Subcutaneous abdominal adipose tissue (tissue), 5 donors: ENCODE data around the gene TRIM26.
A peak's percentile ranks its signal among the peaks of the same experiment; 100 is the strongest.
"Not testable (repeated sequence)": the region's sequence is repeated elsewhere in the genome, so short reads cannot be mapped to it uniquely, and the experiment has no call there.

Experiments
- H3K27ac ChIP-seq: one replicate; pipeline ENCODE4 v1.7.0; 2013; ENCODE audit warnings: low read depth, mild to moderate bottlenecking, inconsistent platforms, low read length, moderate library complexity
- H3K27me3 ChIP-seq, 5 donors: one replicate each; pipeline ENCODE4 v1.7.0; 2013; ENCODE audit warnings: low read length in 5 of 5, inconsistent platforms in 1 of 5; ENCODE audit not compliant: control insufficient read depth in 5 of 5, insufficient read depth in 4 of 5
- H3K36me3 ChIP-seq, 5 donors: one replicate each; pipeline ENCODE4 v1.7.0; 2013; ENCODE audit warnings: low read length in 5 of 5; ENCODE audit not compliant: control insufficient read depth in 5 of 5, insufficient read depth in 5 of 5
- H3K4me1 ChIP-seq, 5 donors: one replicate each; pipeline ENCODE4 v1.7.0; 2013; ENCODE audit warnings: low read length in 5 of 5, mild to moderate bottlenecking in 3 of 5, moderate library complexity in 1 of 5; ENCODE audit not compliant: control insufficient read depth in 5 of 5, insufficient read depth in 5 of 5
- H3K4me3 ChIP-seq, 5 donors: one replicate each; pipeline ENCODE4 v1.7.0; 2013; ENCODE audit warnings: low read length in 5 of 5, low read depth in 1 of 5
- H3K9ac ChIP-seq, 5 donors: one replicate each; pipeline ENCODE4 v1.7.0; 2013; ENCODE audit warnings: low read length in 5 of 5, mild to moderate bottlenecking in 4 of 5, moderate library complexity in 3 of 5
- H3K9me3 ChIP-seq, 5 donors: one replicate each; pipeline ENCODE4 v1.7.0; 2013; ENCODE audit warnings: low read length in 5 of 5; ENCODE audit not compliant: control insufficient read depth in 5 of 5
- donor health status: healthy.
- donor health status: healthy.
- donor health status: healthy.
- donor health status: healthy.
- donor health status: healthy.

The TRIM26 gene, protein sequence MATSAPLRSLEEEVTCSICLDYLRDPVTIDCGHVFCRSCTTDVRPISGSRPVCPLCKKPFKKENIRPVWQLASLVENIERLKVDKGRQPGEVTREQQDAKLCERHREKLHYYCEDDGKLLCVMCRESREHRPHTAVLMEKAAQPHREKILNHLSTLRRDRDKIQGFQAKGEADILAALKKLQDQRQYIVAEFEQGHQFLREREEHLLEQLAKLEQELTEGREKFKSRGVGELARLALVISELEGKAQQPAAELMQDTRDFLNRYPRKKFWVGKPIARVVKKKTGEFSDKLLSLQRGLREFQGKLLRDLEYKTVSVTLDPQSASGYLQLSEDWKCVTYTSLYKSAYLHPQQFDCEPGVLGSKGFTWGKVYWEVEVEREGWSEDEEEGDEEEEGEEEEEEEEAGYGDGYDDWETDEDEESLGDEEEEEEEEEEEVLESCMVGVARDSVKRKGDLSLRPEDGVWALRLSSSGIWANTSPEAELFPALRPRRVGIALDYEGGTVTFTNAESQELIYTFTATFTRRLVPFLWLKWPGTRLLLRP

DNA sequence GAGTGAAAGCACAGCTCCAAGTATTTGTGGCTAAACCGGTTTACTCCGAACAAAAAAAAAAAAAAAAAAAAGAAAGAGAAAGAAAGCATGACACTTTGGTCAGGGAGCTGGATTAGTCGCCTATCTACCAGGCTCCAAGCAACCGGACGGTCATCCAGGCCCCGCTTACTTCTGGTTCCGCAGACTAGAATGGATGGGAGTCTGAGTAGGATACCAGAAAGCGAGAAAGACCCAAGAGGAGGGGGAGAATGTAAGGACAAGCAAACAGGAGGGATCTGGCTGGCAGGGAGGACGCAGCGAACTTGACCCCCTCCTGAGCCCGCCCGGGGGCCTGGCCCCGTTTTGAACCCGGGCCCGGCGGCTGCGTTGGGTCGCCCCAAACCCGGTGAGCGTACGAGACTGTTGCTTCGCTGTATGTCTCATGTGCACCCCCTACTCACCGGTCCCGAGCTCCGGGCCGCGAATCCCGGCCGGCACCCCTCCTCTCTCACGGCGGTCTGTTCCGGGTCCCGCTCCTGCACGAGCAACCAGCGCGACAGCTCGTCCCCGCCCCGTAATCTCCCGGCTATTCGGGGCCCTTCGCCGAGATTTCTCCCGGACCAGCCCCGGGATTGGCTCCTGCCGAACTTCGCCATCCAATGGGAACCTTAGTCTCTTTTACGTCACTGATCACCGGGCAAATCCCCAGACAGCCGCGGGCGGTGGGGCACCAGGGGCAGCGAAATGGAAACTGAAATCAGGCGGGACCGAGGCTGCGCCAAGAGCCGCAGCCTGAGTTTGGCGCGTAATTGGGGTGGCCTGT lies at the start of gene TRIM26:
Gene TRIM26 (minus strand): TSS at position 542 of the 802 bp plus-strand sequence. CDS start 14,303 bp downstream, outside the sequence.
- Histone ChIP-seq H3K27me3 (no peaks in the 10 kb centered on the region), H3K9ac (peak within 1 kb of the TSS; percentile 78 to 99 (median 95)), H3K27ac (peak within 1 kb of the TSS; percentile 99), H3K9me3 (no peaks in the 10 kb centered on the region), H3K36me3 (peaks cover 0 to 3% (median 0%) of the 10 kb centered on the region in 5 donors), H3K4me1 (peaks cover 8 to 39% (median 37%) of the 10 kb centered on the region in 5 donors), H3K4me3 (peak within 1 kb of the TSS; percentile 90 to 99 (median 95))

GRCh38 chr6:30260036-30260504 lies 46.9 kb upstream of the TRIM26 start:
- no peak overlapping the region for H3K27ac ChIP-seq
- peaks cover 0 to 2% (median 0%) of the 10 kb centered on the region in 5 donors for H3K27me3 ChIP-seq
- no peaks in the 10 kb centered on the region for H3K9me3 ChIP-seq
- H3K4me1 ChIP-seq: peaks cover 0 to 14% (median 13%) of the 10 kb centered on the region in 5 donors
- H3K9ac ChIP-seq: peak overlapping the region in 4 of 5 donors; percentile 72 to 84 (median 79)
- H3K36me3 ChIP-seq: no peaks in the 10 kb centered on the region
- peak overlapping the region; percentile 35 to 86 (median 81) for H3K4me3 ChIP-seq

DNA sequence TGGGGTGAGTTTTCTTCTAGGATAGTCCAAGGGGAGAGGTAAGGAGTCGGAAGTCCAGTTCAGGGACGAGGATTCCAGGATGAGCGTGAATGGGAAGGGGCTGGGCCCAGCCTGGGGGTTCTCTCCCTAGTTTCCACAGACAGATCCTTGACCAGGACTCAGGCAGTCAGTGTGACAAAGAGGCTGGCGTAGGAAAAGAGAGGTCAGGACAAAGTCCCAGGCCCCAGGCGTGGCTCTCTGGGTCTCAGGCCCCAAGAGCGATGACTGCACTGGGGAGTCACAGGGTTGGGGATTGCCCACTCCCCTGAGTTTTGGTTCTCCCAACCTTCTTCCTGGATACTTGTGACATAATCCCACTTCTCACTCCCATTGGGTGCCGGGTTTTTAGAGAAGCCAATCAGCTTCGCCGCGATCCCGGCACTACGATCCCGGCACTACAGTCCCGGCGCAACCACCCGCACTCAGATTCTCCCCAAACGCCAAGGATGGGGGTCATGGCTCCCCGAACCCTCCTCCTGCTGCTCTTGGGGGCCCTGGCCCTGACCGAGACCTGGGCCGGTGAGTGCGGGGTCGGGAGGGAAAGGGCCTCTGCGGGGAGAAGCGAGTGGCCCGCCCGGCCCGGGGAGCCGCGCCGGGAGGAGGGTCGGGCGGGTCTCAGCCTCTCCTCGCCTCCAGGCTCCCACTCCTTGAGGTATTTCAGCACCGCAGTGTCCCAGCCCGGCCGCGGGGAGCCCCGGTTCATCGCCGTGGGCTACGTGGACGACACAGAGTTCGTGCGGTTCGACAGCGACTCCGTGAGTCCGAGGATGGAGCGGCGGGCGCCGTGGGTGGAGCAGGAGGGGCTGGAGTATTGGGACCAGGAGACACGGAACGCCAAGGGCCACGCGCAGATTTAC lies 46.2 kb upstream of the TRIM26 start:
- H3K27ac ChIP-seq: peak overlapping the region; percentile 76

DNA sequence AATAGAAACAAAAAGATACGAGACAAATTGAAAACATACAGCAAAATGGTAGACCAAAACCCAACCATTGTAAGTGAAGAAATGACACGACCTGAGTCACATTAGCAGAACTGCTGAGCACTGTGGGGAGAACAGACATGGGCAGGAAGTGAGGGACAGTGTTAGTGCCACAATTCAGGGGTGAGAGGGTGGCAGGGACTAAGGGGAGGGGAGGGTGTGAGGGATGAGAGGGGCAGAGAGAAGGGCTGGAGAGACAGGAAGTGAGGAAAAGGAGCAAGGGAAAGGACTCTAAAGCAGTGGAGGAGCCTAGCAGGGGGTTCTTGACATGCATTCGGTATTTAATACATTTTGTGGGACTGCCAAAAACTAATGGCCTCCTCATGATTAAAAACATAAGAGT lies 45.0 kb upstream of the TRIM26 start:
- H3K4me1 ChIP-seq: peaks cover 0 to 14% (median 13%) of the 10 kb centered on the region in 5 donors
- H3K36me3 ChIP-seq: no peaks in the 10 kb centered on the region
- H3K9ac ChIP-seq: no peak overlapping the region
- peaks cover 0 to 2% (median 0%) of the 10 kb centered on the region in 5 donors for H3K27me3 ChIP-seq
- no peaks in the 10 kb centered on the region for H3K9me3 ChIP-seq
- no peak overlapping the region for H3K4me3 ChIP-seq
- H3K27ac ChIP-seq: no peak overlapping the region

More for the DNA sequence above, 46.2 kb upstream of the TRIM26 start:
- peaks cover 0 to 14% (median 13%) of the 10 kb centered on the region in 5 donors for H3K4me1 ChIP-seq
- H3K27me3 ChIP-seq: peaks cover 0 to 2% (median 0%) of the 10 kb centered on the region in 5 donors
- H3K9me3 ChIP-seq: no peaks in the 10 kb centered on the region
- peak overlapping the region; percentile 62 to 86 (median 81) for H3K4me3 ChIP-seq
- H3K9ac ChIP-seq: peak overlapping the region in 4 of 5 donors; percentile 77 to 84 (median 80)
- no peaks in the 10 kb centered on the region for H3K36me3 ChIP-seq

GRCh38 chr6:30252417-30252816 lies 39.2 kb upstream of the TRIM26 start:
- H3K36me3 ChIP-seq, H3K4me3 ChIP-seq, H3K9me3 ChIP-seq, H3K4me1 ChIP-seq, H3K27ac ChIP-seq, H3K9ac ChIP-seq, H3K27me3 ChIP-seq: not testable (repeated sequence)

GRCh38 chr6:30244560-30244959 lies 31.4 kb upstream of the TRIM26 start:
- no peaks in the 10 kb centered on the region for H3K27me3 ChIP-seq
- H3K9ac ChIP-seq: no peak overlapping the region

DNA sequence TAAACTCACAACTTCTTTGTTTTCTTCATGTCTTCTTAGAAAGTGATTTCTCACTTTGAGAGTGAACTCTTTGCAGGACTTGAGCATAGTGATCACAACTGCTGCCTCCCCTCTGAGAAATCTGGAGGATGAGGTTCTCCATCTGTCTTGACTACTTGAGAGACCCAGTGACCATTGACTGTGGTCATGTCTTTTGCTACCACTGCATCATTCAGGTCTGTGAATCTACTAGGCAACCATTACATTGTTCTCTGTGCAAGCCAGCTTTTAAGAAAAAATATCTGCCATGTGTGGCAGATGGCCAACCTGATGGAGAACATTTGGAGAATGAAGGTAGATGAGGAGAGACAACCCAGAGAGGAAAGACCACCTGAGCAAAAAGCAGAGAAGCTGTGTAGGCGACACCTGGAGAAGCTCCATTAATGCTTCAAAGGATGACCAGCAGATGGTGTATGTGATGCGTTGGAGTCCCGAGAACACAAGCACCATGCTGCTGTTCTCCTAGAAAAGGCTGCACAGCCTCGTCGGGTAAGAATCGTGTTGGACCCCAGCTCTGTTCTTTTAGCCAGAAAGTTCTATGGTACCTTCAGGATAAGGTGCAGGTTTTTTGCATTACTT lies 25.1 kb upstream of the TRIM26 start:
- Histone ChIP-seq H3K27ac (no peak overlapping the region), H3K4me1 (peaks cover 0 to 3% (median 0%) of the 10 kb centered on the region in 5 donors), H3K27me3 (no peaks in the 10 kb centered on the region), H3K36me3 (no peaks in the 10 kb centered on the region), H3K4me3 (no peak overlapping the region), H3K9ac (no peak overlapping the region), H3K9me3 (no peaks in the 10 kb centered on the region)

More at GRCh38 chr6:30244560-30244959, 31.4 kb upstream of the TRIM26 start:
- no peak overlapping the region for H3K27ac ChIP-seq
- no peaks in the 10 kb centered on the region for H3K36me3 ChIP-seq
- no peaks in the 10 kb centered on the region for H3K4me1 ChIP-seq
- H3K9me3 ChIP-seq: no peaks in the 10 kb centered on the region
- H3K4me3 ChIP-seq: no peak overlapping the region

- Histone ChIP-seq H3K27ac (no peak overlapping the region), H3K4me3 (no peak overlapping the region), H3K27me3 (no peaks in the 10 kb centered on the region), H3K4me1 (peaks cover 0 to 3% (median 0%) of the 10 kb centered on the region in 5 donors), H3K9ac (no peak overlapping the region), H3K9me3 (no peaks in the 10 kb centered on the region), H3K36me3 (no peaks in the 10 kb centered on the region)
These were observed 21.1 kb upstream of the TRIM26 start for GRCh38 chr6:30234356-30234755.

DNA sequence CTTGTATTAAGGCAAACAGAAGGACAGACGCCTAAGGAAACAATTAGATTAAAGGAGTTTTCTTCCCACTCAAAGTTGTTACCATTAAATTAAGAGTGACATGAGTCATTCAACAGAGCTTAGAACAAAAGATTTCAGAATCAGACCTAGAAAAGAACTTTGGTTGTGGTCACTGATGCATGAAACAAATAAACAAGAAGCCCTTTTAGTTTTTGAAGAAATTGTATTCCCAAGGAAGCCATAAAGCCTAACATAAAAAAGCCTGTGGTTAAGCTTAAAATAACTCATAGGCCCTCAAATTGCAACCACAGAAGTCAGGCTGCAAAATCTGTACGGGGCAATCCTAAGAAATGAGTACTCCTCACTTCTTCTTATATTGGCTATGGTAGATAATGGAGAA lies 17.9 kb upstream of the TRIM26 start:
- Histone ChIP-seq H3K9ac (no peak overlapping the region), H3K27ac (no peak overlapping the region), H3K27me3 (no peaks in the 10 kb centered on the region), H3K9me3 (no peaks in the 10 kb centered on the region), H3K36me3 (no peaks in the 10 kb centered on the region), H3K4me3 (no peak overlapping the region), H3K4me1 (peaks cover 0 to 3% (median 0%) of the 10 kb centered on the region in 5 donors)
